DND-41 (cell line): ENCODE results near the gene HACD3.

ENCODE experiments used
- CTCF ChIP-seq: IDR thresholded peaks from 2 replicates; pipeline ENCODE4 v1.5.1; 2012; ENCODE audit warnings: borderline replicate concordance, low read length, moderate library complexity, mild to moderate bottlenecking; ENCODE audit not compliant: poor library complexity, severe bottlenecking; ENCODE audit errors: extremely low read depth
- EZH2 ChIP-seq: IDR thresholded peaks from 3 replicates; pipeline ENCODE4 v1.6.1; 2012; ENCODE audit warnings: borderline replicate concordance, low read depth, mild to moderate bottlenecking, moderate library complexity, low read length, inconsistent platforms; ENCODE audit not compliant: severe bottlenecking

- TF ChIP-seq CTCF = no peak
- TF ChIP-seq EZH2 = no peak
These were observed 82.3 kb downstream of the HACD3 start for GRCh38 chr15:65612616-65612946.
